Gastroesophageal sphincter (tissue), 3 donors: Measurements from ENCODE around the gene PORCN.

ENCODE experiments used
- CTCF ChIP-seq, 4 experiments: fragments of 200-600 bp in 2 of 4; fragments of 450-650 bp in 2 of 4; sonication (generic) in 1 of 4; IDR thresholded peaks; one replicate each; pipeline ENCODE4 v1.5.1; 2017 to 2019; ENCODE audit warnings: antibody characterized with exemption in 4 of 4, mild to moderate bottlenecking in 2 of 4, moderate library complexity in 2 of 4
- POLR2A ChIP-seq, 2 donors: fragments of 450-650 bp; IDR thresholded peaks; one replicate each; pipeline ENCODE4 v1.6.1; 2017; ENCODE audit warnings: antibody characterized with exemption in 2 of 2, mild to moderate bottlenecking in 2 of 2, moderate library complexity in 1 of 2
- POLR2AphosphoS5 ChIP-seq: sonication (generic); formaldehyde crosslinking; IDR thresholded peaks from one replicate; pipeline ENCODE4 v1.6.1; 2017; ENCODE audit warnings: antibody characterized with exemption

GRCh38 chrX:48487362-48487798 is 21.4 kb upstream of the PORCN start:
- no peak for TF ChIP-seq CTCF (IDR thresholded peaks at IDR 0.05)
- no peak for TF ChIP-seq POLR2A (IDR thresholded peaks at IDR 0.05)
- no peak for TF ChIP-seq POLR2AphosphoS5
